WTC11 (cell line): ENCODE measurements around the gene PUSL1. TPM values are rescaled to one million over a fixed set of nuclear protein-coding genes. Genes with fewer than 3 reads are reported as not detected.

ENCODE experiments used
- ATAC-seq: fragments of 200-7000 bp; cut with Tn5 transposase; 2 replicates; pipeline ENCODE4 v1.10.0; 2021; ENCODE audit warnings: mild to moderate bottlenecking, moderate library complexity
- CTCF ChIA-PET: fragments of 300-600 bp; sonication (Branson Sonifier 250); formaldehyde crosslinking; loops from one replicate; lab custom pipeline; 2021; ENCODE audit warnings: antibody characterized with exemption; lab: Charles Lee
- POLR2A ChIA-PET: fragments of 350-600 bp; sonication (Branson Sonifier 250); formaldehyde crosslinking; loops from one replicate; lab custom pipeline; 2021; ENCODE audit warnings: antibody characterized with exemption; lab: Charles Lee
- DNase-seq: peaks from one replicate; pipeline ENCODE4 v3.0.0; 2021; ENCODE audit warnings: low spot score
- H3K27ac Mint-ChIP-seq: 2 replicates; pipeline ENCODE4 v1.8.0; 2021; ENCODE audit warnings: mixed read lengths
- H3K27me3 Mint-ChIP-seq: 2 replicates; pipeline ENCODE4 v1.8.0; 2021; ENCODE audit warnings: low read depth, mild to moderate bottlenecking, moderate library complexity, mixed read lengths
- H3K36me3 Mint-ChIP-seq: 2 replicates; pipeline ENCODE4 v1.8.0; 2021; ENCODE audit warnings: mixed read lengths
- H3K4me1 Mint-ChIP-seq: 2 replicates; pipeline ENCODE4 v1.8.0; 2022; ENCODE audit warnings: mixed read lengths
- H3K4me3 Mint-ChIP-seq: 2 replicates; pipeline ENCODE4 v1.8.0; 2021; ENCODE audit warnings: mild to moderate bottlenecking, moderate library complexity, mixed read lengths
- H3K9me3 Mint-ChIP-seq: 2 replicates; pipeline ENCODE4 v1.8.0; 2021; ENCODE audit warnings: mixed read lengths
- CREM ChIP-seq: sonication (generic); formaldehyde crosslinking; IDR thresholded peaks from 2 replicates; pipeline ENCODE4 v1.8.1; 2022; ENCODE audit warnings: mild to moderate bottlenecking, missing genetic modification reagents, moderate library complexity
- FOXK1 ChIP-seq: sonication (generic); formaldehyde crosslinking; IDR thresholded peaks from 2 replicates; pipeline ENCODE4 v1.8.0; 2022; ENCODE audit warnings: mild to moderate bottlenecking, moderate library complexity, missing genetic modification reagents
- HMGA2 ChIP-seq: fragments of 250-450 bp; sonication (Bioruptor Pico); IDR thresholded peaks from 2 replicates; pipeline ENCODE4 v1.4.0; 2021; ENCODE audit warnings: mild to moderate bottlenecking, moderate library complexity
- JUN ChIP-seq: sonication (generic); formaldehyde crosslinking; IDR thresholded peaks from 2 replicates; pipeline ENCODE4 v1.8.0; 2023; ENCODE audit warnings: mild to moderate bottlenecking, missing genetic modification reagents
- MLX ChIP-seq: sonication (generic); formaldehyde crosslinking; IDR thresholded peaks from 2 replicates; pipeline ENCODE4 v1.8.1; 2023; ENCODE audit warnings: mild to moderate bottlenecking, missing genetic modification reagents, moderate library complexity
- PREB ChIP-seq: sonication (generic); formaldehyde crosslinking; IDR thresholded peaks from 2 replicates; pipeline ENCODE4 v1.8.1; 2022; ENCODE audit warnings: mild to moderate bottlenecking, missing genetic modification reagents, moderate library complexity, borderline replicate concordance
- PRRX2 ChIP-seq: fragments of 250-450 bp; sonication (Bioruptor Pico); IDR thresholded peaks from 2 replicates; pipeline ENCODE4 v1.8.0; 2021; ENCODE audit warnings: mild to moderate bottlenecking
- SMAD3 ChIP-seq: sonication (generic); formaldehyde crosslinking; IDR thresholded peaks from 2 replicates; pipeline ENCODE4 v1.8.0; 2022; ENCODE audit warnings: missing genetic modification reagents, mild to moderate bottlenecking, borderline replicate concordance
- TEAD1 ChIP-seq: sonication (generic); formaldehyde crosslinking; IDR thresholded peaks from 2 replicates; pipeline ENCODE4 v1.8.0; 2022; ENCODE audit warnings: mild to moderate bottlenecking, missing genetic modification reagents
- ZNF396 ChIP-seq: fragments of 250-450 bp; sonication (Bioruptor Pico); IDR thresholded peaks from 2 replicates; pipeline ENCODE4 v1.8.0; 2021; ENCODE audit warnings: mild to moderate bottlenecking, moderate library complexity, borderline replicate concordance
- ZNF423 ChIP-seq: fragments of 250-450 bp; sonication (Bioruptor Pico); IDR thresholded peaks from 2 replicates; pipeline ENCODE4 v2.1.2; 2022; ENCODE audit warnings: mild to moderate bottlenecking, moderate library complexity
- total RNA-seq: library from RNA; stranded (reverse); gene quantifications from 3 replicates; pipeline ENCODE4 v1.2.3, GENCODE V29; 2021
- TF ChIP-seq, protein P1 (sequence below): sonication (generic); formaldehyde crosslinking; IDR thresholded peaks from 2 replicates; pipeline ENCODE4 v1.8.0; 2022; ENCODE audit warnings: mild to moderate bottlenecking, missing genetic modification reagents
- TF ChIP-seq, protein P2 (sequence below): sonication (generic); formaldehyde crosslinking; IDR thresholded peaks from 2 replicates; pipeline ENCODE4 v1.8.0; 2023; ENCODE audit warnings: missing genetic modification reagents, mild to moderate bottlenecking, borderline replicate concordance
- TF ChIP-seq, protein P3 (sequence below): sonication (generic); formaldehyde crosslinking; IDR thresholded peaks from 2 replicates; pipeline ENCODE4 v1.8.1; 2023; ENCODE audit warnings: mild to moderate bottlenecking, missing genetic modification reagents, borderline replicate concordance
- TF ChIP-seq, protein P4 (sequence below): fragments of 250-450 bp; sonication (Bioruptor Pico); IDR thresholded peaks from 2 replicates; pipeline ENCODE4 v1.9.0; 2021; ENCODE audit warnings: mild to moderate bottlenecking, borderline replicate concordance

Gene PUSL1
- total RNA-seq, 1 experiment from 2014 or later, result 51.5 TPM

- TF ChIP-seq MLX (CRISPR knock-in tag) (no peak), TEAD1 (CRISPR knock-in tag) (no peak), JUN (CRISPR knock-in tag) (no peak), FOXK1 (CRISPR knock-in tag) (no peak), PRRX2 (CRISPR knock-in tag) (no peak), HMGA2 (CRISPR knock-in tag) (no peak), ZNF396 (no peak)
- TF ChIP-seq, protein P1, sequence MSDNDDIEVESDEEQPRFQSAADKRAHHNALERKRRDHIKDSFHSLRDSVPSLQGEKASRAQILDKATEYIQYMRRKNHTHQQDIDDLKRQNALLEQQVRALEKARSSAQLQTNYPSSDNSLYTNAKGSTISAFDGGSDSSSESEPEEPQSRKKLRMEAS, result no peak
- TF ChIP-seq, protein P2, sequence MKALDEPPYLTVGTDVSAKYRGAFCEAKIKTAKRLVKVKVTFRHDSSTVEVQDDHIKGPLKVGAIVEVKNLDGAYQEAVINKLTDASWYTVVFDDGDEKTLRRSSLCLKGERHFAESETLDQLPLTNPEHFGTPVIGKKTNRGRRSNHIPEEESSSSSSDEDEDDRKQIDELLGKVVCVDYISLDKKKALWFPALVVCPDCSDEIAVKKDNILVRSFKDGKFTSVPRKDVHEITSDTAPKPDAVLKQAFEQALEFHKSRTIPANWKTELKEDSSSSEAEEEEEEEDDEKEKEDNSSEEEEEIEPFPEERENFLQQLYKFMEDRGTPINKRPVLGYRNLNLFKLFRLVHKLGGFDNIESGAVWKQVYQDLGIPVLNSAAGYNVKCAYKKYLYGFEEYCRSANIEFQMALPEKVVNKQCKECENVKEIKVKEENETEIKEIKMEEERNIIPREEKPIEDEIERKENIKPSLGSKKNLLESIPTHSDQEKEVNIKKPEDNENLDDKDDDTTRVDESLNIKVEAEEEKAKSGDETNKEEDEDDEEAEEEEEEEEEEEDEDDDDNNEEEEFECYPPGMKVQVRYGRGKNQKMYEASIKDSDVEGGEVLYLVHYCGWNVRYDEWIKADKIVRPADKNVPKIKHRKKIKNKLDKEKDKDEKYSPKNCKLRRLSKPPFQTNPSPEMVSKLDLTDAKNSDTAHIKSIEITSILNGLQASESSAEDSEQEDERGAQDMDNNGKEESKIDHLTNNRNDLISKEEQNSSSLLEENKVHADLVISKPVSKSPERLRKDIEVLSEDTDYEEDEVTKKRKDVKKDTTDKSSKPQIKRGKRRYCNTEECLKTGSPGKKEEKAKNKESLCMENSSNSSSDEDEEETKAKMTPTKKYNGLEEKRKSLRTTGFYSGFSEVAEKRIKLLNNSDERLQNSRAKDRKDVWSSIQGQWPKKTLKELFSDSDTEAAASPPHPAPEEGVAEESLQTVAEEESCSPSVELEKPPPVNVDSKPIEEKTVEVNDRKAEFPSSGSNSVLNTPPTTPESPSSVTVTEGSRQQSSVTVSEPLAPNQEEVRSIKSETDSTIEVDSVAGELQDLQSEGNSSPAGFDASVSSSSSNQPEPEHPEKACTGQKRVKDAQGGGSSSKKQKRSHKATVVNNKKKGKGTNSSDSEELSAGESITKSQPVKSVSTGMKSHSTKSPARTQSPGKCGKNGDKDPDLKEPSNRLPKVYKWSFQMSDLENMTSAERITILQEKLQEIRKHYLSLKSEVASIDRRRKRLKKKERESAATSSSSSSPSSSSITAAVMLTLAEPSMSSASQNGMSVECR (CRISPR knock-in tag), result no peak
- TF ChIP-seq, all 79 proteins: peak for 0
Measured at GRCh38 chr1:1268284-1268682, 40.1 kb upstream of the PUSL1 start (continued).

GRCh38 chr1:1270813-1271212 lies 37.6 kb upstream of the PUSL1 start:
- ChIA-PET CTCF (interaction anchor here (1.6 kb wide), 1 partner anchor 21 kb away, joined by 4 read pairs; no protein-coding TSS in a partner anchor), POLR2A (no interaction called here)
- no peak for DNase-seq
- no peak for TF ChIP-seq SMAD3
- TF ChIP-seq, protein P3, sequence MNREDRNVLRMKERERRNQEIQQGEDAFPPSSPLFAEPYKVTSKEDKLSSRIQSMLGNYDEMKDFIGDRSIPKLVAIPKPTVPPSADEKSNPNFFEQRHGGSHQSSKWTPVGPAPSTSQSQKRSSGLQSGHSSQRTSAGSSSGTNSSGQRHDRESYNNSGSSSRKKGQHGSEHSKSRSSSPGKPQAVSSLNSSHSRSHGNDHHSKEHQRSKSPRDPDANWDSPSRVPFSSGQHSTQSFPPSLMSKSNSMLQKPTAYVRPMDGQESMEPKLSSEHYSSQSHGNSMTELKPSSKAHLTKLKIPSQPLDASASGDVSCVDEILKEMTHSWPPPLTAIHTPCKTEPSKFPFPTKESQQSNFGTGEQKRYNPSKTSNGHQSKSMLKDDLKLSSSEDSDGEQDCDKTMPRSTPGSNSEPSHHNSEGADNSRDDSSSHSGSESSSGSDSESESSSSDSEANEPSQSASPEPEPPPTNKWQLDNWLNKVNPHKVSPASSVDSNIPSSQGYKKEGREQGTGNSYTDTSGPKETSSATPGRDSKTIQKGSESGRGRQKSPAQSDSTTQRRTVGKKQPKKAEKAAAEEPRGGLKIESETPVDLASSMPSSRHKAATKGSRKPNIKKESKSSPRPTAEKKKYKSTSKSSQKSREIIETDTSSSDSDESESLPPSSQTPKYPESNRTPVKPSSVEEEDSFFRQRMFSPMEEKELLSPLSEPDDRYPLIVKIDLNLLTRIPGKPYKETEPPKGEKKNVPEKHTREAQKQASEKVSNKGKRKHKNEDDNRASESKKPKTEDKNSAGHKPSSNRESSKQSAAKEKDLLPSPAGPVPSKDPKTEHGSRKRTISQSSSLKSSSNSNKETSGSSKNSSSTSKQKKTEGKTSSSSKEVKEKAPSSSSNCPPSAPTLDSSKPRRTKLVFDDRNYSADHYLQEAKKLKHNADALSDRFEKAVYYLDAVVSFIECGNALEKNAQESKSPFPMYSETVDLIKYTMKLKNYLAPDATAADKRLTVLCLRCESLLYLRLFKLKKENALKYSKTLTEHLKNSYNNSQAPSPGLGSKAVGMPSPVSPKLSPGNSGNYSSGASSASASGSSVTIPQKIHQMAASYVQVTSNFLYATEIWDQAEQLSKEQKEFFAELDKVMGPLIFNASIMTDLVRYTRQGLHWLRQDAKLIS (CRISPR knock-in tag), result no peak
- TF ChIP-seq, protein P4, sequence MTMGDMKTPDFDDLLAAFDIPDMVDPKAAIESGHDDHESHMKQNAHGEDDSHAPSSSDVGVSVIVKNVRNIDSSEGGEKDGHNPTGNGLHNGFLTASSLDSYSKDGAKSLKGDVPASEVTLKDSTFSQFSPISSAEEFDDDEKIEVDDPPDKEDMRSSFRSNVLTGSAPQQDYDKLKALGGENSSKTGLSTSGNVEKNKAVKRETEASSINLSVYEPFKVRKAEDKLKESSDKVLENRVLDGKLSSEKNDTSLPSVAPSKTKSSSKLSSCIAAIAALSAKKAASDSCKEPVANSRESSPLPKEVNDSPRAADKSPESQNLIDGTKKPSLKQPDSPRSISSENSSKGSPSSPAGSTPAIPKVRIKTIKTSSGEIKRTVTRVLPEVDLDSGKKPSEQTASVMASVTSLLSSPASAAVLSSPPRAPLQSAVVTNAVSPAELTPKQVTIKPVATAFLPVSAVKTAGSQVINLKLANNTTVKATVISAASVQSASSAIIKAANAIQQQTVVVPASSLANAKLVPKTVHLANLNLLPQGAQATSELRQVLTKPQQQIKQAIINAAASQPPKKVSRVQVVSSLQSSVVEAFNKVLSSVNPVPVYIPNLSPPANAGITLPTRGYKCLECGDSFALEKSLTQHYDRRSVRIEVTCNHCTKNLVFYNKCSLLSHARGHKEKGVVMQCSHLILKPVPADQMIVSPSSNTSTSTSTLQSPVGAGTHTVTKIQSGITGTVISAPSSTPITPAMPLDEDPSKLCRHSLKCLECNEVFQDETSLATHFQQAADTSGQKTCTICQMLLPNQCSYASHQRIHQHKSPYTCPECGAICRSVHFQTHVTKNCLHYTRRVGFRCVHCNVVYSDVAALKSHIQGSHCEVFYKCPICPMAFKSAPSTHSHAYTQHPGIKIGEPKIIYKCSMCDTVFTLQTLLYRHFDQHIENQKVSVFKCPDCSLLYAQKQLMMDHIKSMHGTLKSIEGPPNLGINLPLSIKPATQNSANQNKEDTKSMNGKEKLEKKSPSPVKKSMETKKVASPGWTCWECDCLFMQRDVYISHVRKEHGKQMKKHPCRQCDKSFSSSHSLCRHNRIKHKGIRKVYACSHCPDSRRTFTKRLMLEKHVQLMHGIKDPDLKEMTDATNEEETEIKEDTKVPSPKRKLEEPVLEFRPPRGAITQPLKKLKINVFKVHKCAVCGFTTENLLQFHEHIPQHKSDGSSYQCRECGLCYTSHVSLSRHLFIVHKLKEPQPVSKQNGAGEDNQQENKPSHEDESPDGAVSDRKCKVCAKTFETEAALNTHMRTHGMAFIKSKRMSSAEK (CRISPR knock-in tag), result no peak
- no peak for TF ChIP-seq PREB (CRISPR knock-in tag)
- TF ChIP-seq CREM, result no peak
- TF ChIP-seq ZNF423, result no peak
- Mint-ChIP-seq H3K9me3 (no peaks in the 10 kb centered on the region), H3K36me3 (peaks cover 17% of the 10 kb centered on the region), H3K4me1 (peaks cover 23% of the 10 kb centered on the region), H3K4me3 (peak overlapping the region; percentile 55; the same call in 1 of the 2 replicates), H3K27ac (peak overlapping the region; percentile 46), H3K27me3 (no peaks in the 10 kb centered on the region)
- no peak for ATAC-seq
